Activated naive CD4-positive, alpha-beta T cell treated with anti-CD3 and anti-CD28 coated beads, Interleukin-2, amount 50 U/mL, for 24 hours (primary cell): ENCODE data around the gene PGAP6.
A peak's percentile ranks its signal among the peaks of the same experiment; 100 is the strongest.
"Not testable (repeated sequence)": the region's sequence is repeated elsewhere in the genome, so short reads cannot be mapped to it uniquely, and the experiment has no call there.

Experiments
- H3K27ac Mint-ChIP-seq: one replicate; pipeline ENCODE4 v1.8.0; 2021; ENCODE audit warnings: mild to moderate bottlenecking, mixed read lengths
- H3K27me3 Mint-ChIP-seq: one replicate; pipeline ENCODE4 v1.8.0; 2021; ENCODE audit warnings: mixed read lengths
- H3K36me3 Mint-ChIP-seq: one replicate; pipeline ENCODE4 v1.8.0; 2021; ENCODE audit warnings: mixed read lengths
- H3K4me1 Mint-ChIP-seq: one replicate; pipeline ENCODE4 v1.8.0; 2021; ENCODE audit warnings: mixed read lengths
- H3K4me3 Mint-ChIP-seq: one replicate; pipeline ENCODE4 v1.8.0; 2021; ENCODE audit warnings: mild to moderate bottlenecking, mixed read lengths
- H3K9me3 Mint-ChIP-seq: one replicate; pipeline ENCODE4 v1.8.0; 2021; ENCODE audit warnings: mixed read lengths

Gene PGAP6

GRCh38 chr16:353404-354290 lies 28.1 kb downstream of the PGAP6 start:
- no peaks in the 10 kb centered on the region for H3K27me3 Mint-ChIP-seq
- peak overlapping the region; percentile 53 for H3K4me3 Mint-ChIP-seq
- peaks cover 4% of the 10 kb centered on the region for H3K36me3 Mint-ChIP-seq
- H3K4me1 Mint-ChIP-seq = peaks cover 40% of the 10 kb centered on the region
- peak overlapping the region; percentile 57 for H3K27ac Mint-ChIP-seq
- H3K9me3 Mint-ChIP-seq = no peaks in the 10 kb centered on the region

- Mint-ChIP-seq H3K36me3 (peaks cover 4% of the 10 kb centered on the region), H3K27ac (peak within 1 kb of the TSS; percentile 94), H3K27me3 (no peaks in the 10 kb centered on the region), H3K9me3 (no peaks in the 10 kb centered on the region), H3K4me3 (peak within 1 kb of the TSS; percentile 91), H3K4me1 (peaks cover 49% of the 10 kb centered on the region)
Observed at GRCh38 chr16:352547-353403, 29.0 kb downstream of the PGAP6 start, which contains the start of gene AXIN1. TSS of gene AXIN1 (minus strand) at chr16:352723. CDS start at chr16:347025, 5,698 bp downstream.

GRCh38 chr16:351804-352520 lies 29.8 kb downstream of the PGAP6 start:
- H3K36me3 Mint-ChIP-seq = peaks cover 7% of the 10 kb centered on the region
- H3K4me1 Mint-ChIP-seq = peaks cover 57% of the 10 kb centered on the region
- peak overlapping the region; percentile 91 for H3K4me3 Mint-ChIP-seq
- H3K27ac Mint-ChIP-seq = peak overlapping the region; percentile 94
- no peaks in the 10 kb centered on the region for H3K27me3 Mint-ChIP-seq
- H3K9me3 Mint-ChIP-seq = no peaks in the 10 kb centered on the region

GRCh38 chr16:350203-350602 lies 31.6 kb downstream of the PGAP6 start:
- Mint-ChIP-seq H3K36me3 (peaks cover 7% of the 10 kb centered on the region), H3K27ac (no peak overlapping the region), H3K4me1 (peaks cover 65% of the 10 kb centered on the region), H3K9me3 (no peaks in the 10 kb centered on the region), H3K27me3 (no peaks in the 10 kb centered on the region), H3K4me3 (peak overlapping the region; percentile 74)

- Mint-ChIP-seq H3K9me3 (no peaks in the 10 kb centered on the region), H3K36me3 (peaks cover 7% of the 10 kb centered on the region), H3K27ac (no peak overlapping the region), H3K4me3 (peak overlapping the region; percentile 33), H3K27me3 (no peaks in the 10 kb centered on the region), H3K4me1 (peaks cover 64% of the 10 kb centered on the region)
Observed at GRCh38 chr16:349211-349610, 32.6 kb downstream of the PGAP6 start.

GRCh38 chr16:348495-348894 lies 33.3 kb downstream of the PGAP6 start:
- H3K27ac Mint-ChIP-seq, H3K9me3 Mint-ChIP-seq, H3K36me3 Mint-ChIP-seq, H3K27me3 Mint-ChIP-seq: not testable (repeated sequence)
- H3K4me3 Mint-ChIP-seq = peak overlapping the region; percentile 24
- H3K4me1 Mint-ChIP-seq = peaks cover 65% of the 10 kb centered on the region

- H3K36me3 Mint-ChIP-seq = peaks cover 8% of the 10 kb centered on the region
- peaks cover 77% of the 10 kb centered on the region for H3K4me1 Mint-ChIP-seq
- H3K27me3 Mint-ChIP-seq = no peaks in the 10 kb centered on the region
- no peaks in the 10 kb centered on the region for H3K9me3 Mint-ChIP-seq
- H3K27ac Mint-ChIP-seq = peak overlapping the region; percentile 15
- H3K4me3 Mint-ChIP-seq = peak overlapping the region; percentile 38
Observed at GRCh38 chr16:347203-347602, 34.6 kb downstream of the PGAP6 start.

- no peaks in the 10 kb centered on the region for H3K9me3 Mint-ChIP-seq
- H3K27ac Mint-ChIP-seq = no peak overlapping the region
- H3K4me3 Mint-ChIP-seq = no peak overlapping the region
Observed at GRCh38 chr16:346587-346986, 35.2 kb downstream of the PGAP6 start.

GRCh38 chr16:345772-346171 lies 36.0 kb downstream of the PGAP6 start:
- no peaks in the 10 kb centered on the region for H3K27me3 Mint-ChIP-seq
- H3K4me3 Mint-ChIP-seq = no peak overlapping the region
- H3K9me3 Mint-ChIP-seq = no peaks in the 10 kb centered on the region
- H3K4me1 Mint-ChIP-seq = peaks cover 85% of the 10 kb centered on the region
- peaks cover 8% of the 10 kb centered on the region for H3K36me3 Mint-ChIP-seq
- no peak overlapping the region for H3K27ac Mint-ChIP-seq

More at GRCh38 chr16:346587-346986, 35.2 kb downstream of the PGAP6 start:
- Mint-ChIP-seq H3K36me3 (peaks cover 8% of the 10 kb centered on the region), H3K4me1 (peaks cover 83% of the 10 kb centered on the region), H3K27me3 (no peaks in the 10 kb centered on the region)

GRCh38 chr16:342455-343213 lies 39.1 kb downstream of the PGAP6 start:
- no peaks in the 10 kb centered on the region for H3K9me3 Mint-ChIP-seq
- peak overlapping the region; percentile 39 for H3K4me3 Mint-ChIP-seq
- no peaks in the 10 kb centered on the region for H3K27me3 Mint-ChIP-seq
- H3K27ac Mint-ChIP-seq = no peak overlapping the region
- H3K4me1 Mint-ChIP-seq = peaks cover 82% of the 10 kb centered on the region
- H3K36me3 Mint-ChIP-seq = peaks cover 4% of the 10 kb centered on the region

GRCh38 chr16:341974-342336 lies 39.8 kb downstream of the PGAP6 start:
- H3K4me1 Mint-ChIP-seq = peaks cover 80% of the 10 kb centered on the region
- H3K27me3 Mint-ChIP-seq = not testable (repeated sequence)

GRCh38 chr16:341095-341973 lies 40.4 kb downstream of the PGAP6 start:
- H3K4me1 Mint-ChIP-seq = peaks cover 80% of the 10 kb centered on the region
- H3K27me3 Mint-ChIP-seq, H3K27ac Mint-ChIP-seq, H3K4me3 Mint-ChIP-seq, H3K36me3 Mint-ChIP-seq, H3K9me3 Mint-ChIP-seq: not testable (repeated sequence)

More at GRCh38 chr16:341974-342336, 39.8 kb downstream of the PGAP6 start:
- H3K36me3 Mint-ChIP-seq, H3K4me3 Mint-ChIP-seq, H3K9me3 Mint-ChIP-seq, H3K27ac Mint-ChIP-seq: not testable (repeated sequence)

GRCh38 chr16:340370-341091 lies 41.2 kb downstream of the PGAP6 start:
- Mint-ChIP-seq H3K9me3 (no peaks in the 10 kb centered on the region), H3K4me3 (no peak overlapping the region), H3K27me3 (no peaks in the 10 kb centered on the region), H3K36me3 (peaks cover 2% of the 10 kb centered on the region), H3K27ac (no peak overlapping the region), H3K4me1 (peaks cover 80% of the 10 kb centered on the region)
